ENCODE measurements around the gene MRPS27.
A peak's percentile ranks its signal among the peaks of the same experiment; 100 is the strongest.
"Not testable (repeated sequence)": the region's sequence is repeated elsewhere in the genome, so short reads cannot be mapped to it uniquely, and the experiment has no call there.

The MRPS27 gene

DNA sequence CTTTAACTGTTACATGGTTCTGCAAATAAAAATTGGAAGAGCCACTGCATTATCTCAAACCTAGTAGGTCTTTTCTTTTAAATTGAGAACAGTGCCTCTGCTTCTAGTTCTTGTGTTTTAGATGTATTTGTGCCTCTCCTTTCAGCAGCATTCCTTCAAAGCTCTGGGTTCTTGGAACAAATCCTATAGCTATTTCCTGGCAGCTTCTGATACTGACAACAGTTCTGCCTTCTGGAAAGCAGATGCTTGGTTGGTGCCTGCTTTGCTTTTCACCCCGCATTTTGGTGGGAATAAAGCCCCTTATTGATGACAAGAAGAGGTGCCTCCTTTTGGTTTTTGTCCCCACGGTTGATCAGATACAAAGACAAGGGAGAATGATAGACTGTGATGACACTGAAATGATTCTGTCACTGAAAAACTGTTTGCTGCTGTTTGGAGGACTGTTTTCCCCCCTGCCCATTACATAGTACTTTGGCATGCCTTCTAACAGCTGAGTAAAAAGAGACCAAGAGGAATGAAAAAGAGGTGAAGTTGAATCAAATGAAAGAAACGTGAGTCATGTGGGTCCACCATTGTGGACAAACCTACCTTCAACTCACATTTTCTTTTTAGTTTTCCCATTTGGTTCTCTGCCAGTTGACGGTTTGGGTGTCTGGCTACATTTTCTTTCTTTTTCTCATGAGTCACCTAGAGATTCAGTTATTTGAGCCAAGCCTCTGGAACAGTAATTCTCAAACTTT is 5.7 kb upstream of the MRPS27 start:
- no peak for DNase-seq (ENCODE audit: low spot score)

DNA sequence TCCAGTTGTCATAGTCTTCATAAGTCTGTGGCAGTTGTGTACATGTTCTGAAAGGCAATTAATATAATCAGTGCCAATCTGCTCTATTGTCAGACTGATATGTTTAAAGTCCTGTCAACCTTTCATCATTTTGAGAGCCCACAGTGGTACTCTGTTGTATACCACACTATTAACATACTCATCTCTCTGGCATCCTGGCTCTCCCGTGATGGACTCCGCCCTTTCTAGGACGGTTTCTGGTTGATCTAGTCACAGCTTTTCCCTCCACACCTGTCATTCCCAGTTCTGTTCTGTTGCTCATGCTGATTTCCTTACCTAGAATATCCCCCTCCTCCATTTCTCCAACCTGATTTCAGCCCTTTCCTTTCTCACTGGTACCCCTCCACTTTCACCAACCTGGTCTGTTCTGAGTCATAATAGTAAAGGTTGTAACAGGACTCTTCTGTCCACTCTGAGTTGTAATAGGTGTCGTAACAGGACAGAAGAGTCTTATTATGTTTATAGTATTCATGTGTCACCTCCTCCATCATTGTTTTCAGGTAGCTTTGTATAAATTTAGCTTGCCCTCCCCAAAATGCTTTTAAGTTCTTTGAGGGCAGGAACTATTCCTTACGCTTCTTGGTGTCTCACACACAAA is 4.3 kb upstream of the MRPS27 start:
- no peak for DNase-seq (ENCODE audit: low spot score)

- not testable (repeated sequence) for DNase-seq (ENCODE audit: low spot score)
These were observed 535 bp downstream of the MRPS27 start for GRCh38 chr5:72319435-72319975.

DNA sequence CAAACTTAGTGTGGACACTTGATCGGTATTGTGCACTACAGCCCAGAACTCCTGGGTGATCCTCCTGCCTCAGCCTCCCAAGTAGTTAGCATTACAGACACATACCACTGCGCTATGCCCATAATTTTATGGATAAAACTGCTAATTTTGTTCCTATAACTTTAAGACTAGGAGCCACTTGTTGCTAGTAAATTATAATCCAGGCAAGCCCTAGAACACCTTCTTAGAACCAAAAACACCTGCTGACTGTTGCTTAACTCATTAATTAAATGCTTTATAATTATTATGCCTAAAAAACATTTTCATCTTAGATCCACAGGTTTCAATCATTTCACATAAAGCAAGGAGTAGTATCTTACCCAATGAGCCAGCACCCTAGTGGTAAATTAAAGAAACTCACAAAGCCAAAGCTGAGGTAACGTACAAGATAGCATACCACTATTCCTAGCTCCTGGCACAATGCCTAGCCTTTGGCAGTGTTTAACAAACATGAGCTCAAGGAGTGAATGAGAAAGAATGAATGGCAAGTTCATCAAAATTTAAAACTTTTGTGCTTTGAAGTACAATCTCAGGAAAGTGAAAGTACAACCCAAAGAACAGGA is 5.4 kb downstream of the MRPS27 start:
- no peak for DNase-seq (ENCODE audit: low spot score)

- DNase-seq (ENCODE audit: low spot score): no peak
These were observed 6.9 kb downstream of the MRPS27 start for GRCh38 chr5:72313141-72313540.

DNA sequence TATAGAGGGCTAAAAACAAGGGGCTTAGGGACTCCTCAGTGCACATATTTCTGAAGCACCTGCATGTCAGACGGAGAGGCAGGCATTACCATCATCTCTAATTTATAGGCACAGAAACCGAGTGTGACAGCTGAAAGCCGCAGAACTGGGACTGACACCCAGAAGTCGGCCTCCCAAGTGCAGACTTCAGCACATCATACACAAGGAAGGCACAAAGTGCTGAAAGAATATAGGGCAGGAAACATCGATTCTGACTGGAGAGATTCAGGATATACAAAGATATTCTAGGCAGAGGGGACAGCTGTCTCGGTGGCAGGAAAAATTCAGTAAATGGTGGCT is 11.2 kb downstream of the MRPS27 start:
- no peak for DNase-seq (ENCODE audit: low spot score)

- DNase-seq (ENCODE audit: low spot score): peak; percentile 98
These were observed 11.8 kb downstream of the MRPS27 start for GRCh38 chr5:72307968-72308852.

DNA sequence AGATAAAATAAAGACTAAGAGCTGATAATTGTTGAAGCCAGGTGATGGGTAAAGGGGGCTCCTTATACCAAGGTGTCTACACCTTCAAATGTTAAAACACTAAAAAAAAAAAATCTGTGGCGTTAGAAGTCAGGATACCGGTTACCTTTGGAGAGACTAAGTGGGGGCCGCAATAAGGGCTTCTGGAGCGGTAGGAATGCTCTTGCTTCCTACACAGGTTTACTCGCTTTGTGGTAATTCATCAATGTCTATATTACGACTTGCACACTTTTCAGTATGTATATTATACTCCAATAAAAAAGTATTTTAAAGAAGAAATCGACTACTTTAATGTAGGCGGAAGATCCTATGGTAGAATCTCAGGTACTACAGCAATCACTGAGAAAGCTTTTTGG is 12.5 kb downstream of the MRPS27 start:
- DNase-seq (ENCODE audit: low spot score): no peak

GRCh38 chr5:72305194-72306142 is 14.6 kb downstream of the MRPS27 start:
- no peak for DNase-seq (ENCODE audit: low spot score)

DNA sequence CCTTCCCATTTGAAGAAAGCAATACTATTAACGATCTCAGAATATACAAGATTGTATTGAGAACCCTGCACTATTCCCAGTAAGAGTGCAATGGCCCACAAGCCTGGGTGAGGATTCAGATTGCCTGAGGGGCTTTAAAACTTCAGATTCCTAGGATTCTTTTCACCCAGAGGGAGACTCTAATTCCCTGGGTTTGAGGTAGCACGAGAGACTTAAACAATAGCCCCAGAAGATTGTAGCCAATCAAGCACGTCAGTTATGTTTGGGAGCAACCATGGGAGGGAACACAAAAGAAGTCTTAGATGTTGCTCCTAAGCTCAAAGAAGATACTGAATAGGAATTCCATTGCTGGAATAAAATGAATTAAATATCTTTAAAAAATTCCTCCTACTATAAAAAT is 17.9 kb downstream of the MRPS27 start:
- DNase-seq (ENCODE audit: low spot score): no peak

- DNase-seq (ENCODE audit: low spot score): no peak
These were observed 18.5 kb downstream of the MRPS27 start for GRCh38 chr5:72301557-72301956.

DNA sequence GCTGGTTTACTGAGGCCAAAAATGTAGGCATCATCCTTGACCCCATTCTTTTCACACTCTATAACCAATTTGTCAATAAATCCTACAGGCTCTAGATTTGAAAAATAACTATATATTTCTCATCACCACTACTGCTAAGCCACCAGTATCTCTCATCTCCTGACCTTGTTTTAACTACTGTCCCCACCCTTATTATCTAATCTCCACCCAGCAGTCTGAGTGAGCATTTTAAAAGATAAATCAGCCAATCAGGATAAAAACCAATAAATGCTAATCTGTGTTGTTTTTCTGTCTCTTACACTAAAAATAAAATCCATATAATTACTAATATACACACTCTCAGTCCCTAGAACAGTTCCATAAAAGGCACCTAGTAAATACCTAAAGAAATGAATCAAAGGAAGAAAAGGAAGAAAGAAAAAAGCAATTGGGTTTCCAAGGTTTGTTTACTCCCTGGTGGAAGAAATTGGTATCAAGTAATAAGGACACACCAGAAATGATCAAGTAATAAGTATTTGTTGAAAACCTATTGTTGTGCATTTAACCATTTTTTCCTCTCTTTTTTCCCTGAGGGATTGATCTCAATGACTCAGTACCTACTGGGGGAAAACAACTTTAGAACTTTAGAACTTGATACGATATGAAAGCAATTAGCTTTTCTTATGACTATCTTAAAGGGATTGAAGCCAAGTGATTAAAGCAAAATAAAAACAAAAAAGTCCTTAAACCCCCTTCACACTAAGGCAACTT is 19.3 kb downstream of the MRPS27 start:
- DNase-seq (ENCODE audit: low spot score): no peak

DNA sequence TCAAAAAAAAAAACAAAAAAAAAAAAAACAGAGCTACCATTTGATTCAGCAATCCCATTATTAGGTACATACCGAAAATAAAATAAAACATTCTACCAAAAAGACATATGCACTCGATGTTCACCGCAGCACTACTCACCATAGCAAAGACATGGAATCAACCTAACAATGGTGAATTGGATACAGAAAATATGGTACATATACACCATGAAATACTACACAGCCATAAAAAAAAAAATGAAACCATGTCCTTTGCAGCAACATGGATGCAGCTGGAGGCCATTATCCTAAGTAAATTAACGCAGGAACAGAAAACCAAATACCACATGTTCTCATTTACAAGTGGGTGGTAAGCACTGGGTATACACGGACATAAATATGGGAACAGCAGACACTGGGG is 21.3 kb downstream of the MRPS27 start:
- DNase-seq (ENCODE audit: low spot score): no peak

GRCh38 chr5:72298136-72298535 is 21.9 kb downstream of the MRPS27 start:
- not testable (repeated sequence) for DNase-seq (ENCODE audit: low spot score)

DNA sequence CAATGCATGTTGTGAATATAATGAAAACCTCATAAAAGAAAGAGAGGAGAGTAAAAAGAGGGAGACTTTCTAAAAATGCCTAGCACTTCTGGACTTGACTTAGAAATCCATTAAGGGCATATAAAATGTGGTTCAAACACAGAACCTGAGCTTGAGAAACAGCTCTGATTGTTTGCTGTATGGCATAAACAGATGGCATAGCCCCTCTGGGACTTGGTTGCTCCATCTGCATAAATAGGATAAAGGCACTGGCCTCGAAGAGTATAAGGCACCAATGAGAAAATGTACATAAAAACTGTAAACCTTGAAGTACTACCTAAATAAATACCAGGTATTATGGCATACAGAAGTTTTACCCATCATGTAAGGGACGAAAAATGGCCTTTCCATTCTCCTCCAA is 23.8 kb downstream of the MRPS27 start:
- DNase-seq (ENCODE audit: low spot score): no peak

- no peak for DNase-seq (ENCODE audit: low spot score)
These were observed 24.5 kb downstream of the MRPS27 start for GRCh38 chr5:72295539-72295938.

DNA sequence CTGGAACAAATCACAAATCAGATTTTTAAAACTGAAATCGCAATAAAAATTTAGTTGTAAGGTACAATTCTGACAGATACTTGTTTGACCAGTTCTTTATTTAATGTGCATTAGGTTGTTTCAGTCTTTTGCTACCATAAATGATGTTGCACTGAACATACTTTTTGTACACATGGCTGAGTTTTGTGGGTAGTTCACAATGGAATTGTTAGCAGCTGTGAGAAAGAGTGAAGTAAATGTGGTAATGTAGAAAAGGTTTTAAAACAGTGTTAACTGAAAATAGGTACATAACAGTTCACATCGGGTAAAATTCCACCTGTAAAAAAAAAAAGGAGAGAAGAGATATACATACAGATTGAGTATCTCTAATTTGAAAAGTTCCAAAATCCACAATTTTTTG is 25.6 kb downstream of the MRPS27 start:
- no peak for DNase-seq (ENCODE audit: low spot score)

DNA sequence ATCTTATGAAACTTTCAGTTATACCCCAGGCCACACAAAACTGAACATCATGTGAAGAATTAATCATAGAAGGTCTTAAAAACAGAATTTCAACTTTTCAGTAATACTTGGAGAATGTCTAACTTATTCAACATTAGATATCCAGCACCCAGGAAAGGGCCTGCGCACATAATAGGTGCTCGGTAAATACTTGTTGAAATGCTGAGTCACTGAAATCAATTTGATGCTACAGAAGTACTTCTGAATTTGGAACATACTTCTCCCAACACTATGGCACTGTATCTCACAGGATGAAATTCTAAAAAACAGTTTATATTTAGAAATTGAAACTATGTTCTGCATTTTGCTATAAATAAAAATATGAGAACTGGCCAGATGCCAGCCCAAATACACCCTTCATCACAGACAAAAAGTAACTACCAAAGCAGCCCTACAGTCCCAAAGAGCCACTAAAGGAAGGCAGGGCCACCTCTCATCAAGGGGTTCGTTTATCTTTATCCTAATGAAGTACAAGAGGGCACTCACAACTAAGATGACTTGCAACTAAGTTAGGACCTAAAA is 26.5 kb downstream of the MRPS27 start:
- DNase-seq (ENCODE audit: low spot score): no peak

DNA sequence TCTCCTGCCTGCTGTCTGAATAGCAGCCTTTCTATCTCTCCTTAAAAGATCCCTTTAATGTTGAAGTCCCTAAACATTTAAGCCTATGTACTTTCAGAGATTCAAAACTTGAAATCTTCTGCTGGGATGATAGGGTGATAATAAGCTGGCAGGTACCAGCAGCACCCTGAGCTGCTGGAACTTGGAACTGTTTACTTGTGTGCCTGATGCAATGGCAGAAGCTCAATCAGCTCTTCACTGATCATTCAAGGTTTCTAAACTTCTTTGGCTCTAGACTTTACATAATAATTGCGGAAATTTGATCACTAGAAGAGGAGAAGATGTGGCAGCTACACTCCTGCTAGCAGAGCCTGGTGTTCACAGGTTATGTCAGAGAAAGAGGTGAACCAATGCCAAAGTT is 27.6 kb downstream of the MRPS27 start:
- no peak for DNase-seq (ENCODE audit: low spot score)

DNA sequence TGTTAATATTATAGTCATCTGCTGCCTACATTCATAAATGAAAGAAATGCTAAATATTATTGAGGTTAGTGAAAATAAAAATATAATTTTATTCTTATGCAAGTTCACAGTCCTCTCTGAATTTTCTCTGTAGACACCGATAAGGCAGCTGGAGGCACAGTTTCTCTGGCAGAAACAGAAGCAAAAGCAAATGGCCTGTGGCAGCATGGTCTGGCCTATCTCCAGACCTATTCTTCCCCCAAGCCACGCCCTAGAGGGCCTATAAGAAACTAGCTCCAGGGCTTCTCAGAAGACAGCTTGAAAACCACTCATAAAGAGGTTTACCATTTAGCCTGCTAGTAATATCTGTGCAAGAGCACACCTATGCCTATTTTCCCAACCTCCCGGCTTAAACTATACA is 28.4 kb downstream of the MRPS27 start:
- no peak for DNase-seq (ENCODE audit: low spot score)
